Pulmonary artery endothelial cell (primary cell): Measurements from ENCODE around the gene FADS2. TPM values are rescaled to one million over a fixed set of nuclear protein-coding genes. Genes with fewer than 3 reads are reported as not detected.

Experiments used
- DNase-seq: peaks from one replicate; pipeline ENCODE4 v3.0.0-alpha.2; 2011; ENCODE audit warnings: low read depth, low spot score
- total RNA-seq: library from RNA; depleted of rRNA; stranded (reverse); fragments of >200 nt; gene quantifications from 2 replicates; pipeline ENCODE4 v1.2.3, GENCODE V29; 2014

The FADS2 gene
- total RNA-seq, 1 donor from 2014 or later = 160 TPM

GRCh38 chr11:61846362-61847020 lies 18.4 kb downstream of the FADS2 start:
- no peak for DNase-seq

DNA sequence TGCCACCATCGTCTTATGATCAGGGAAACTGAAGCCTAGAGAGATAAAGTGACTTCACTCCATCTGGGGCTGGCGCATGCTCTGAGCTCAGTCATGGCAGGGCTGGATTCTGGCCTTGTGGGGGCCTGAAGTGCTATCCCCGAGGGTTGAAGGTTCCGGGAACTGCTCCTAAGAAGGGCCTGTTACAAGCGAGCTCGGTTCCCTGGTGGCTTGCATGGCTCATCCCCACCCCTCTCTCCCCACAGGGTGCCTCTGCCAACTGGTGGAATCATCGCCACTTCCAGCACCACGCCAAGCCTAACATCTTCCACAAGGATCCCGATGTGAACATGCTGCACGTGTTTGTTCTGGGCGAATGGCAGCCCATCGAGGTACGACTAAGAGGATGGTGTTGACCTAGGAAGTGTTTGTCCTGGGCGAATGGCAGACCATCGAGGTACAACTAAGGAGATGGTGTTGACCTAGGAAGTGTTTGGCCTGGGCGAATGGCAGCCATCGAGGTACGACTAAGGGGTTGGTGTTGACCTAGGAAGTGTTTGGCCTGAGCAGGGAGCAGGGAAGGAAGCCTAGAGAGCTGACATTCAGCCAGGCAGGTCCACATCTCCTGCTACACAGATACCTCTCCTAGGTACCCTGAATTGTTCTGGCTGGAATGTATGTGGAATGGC lies 19.9 kb downstream of the FADS2 start:
- DNase-seq = no peak

- DNase-seq = no peak
Measured at GRCh38 chr11:61848631-61849030, 20.5 kb downstream of the FADS2 start.

- no peak for DNase-seq
Measured at GRCh38 chr11:61850687-61851086, 22.6 kb downstream of the FADS2 start.

GRCh38 chr11:61851113-61851899 lies 23.2 kb downstream of the FADS2 start:
- no peak for DNase-seq

GRCh38 chr11:61851900-61852295 lies 23.8 kb downstream of the FADS2 start:
- DNase-seq = no peak

DNA sequence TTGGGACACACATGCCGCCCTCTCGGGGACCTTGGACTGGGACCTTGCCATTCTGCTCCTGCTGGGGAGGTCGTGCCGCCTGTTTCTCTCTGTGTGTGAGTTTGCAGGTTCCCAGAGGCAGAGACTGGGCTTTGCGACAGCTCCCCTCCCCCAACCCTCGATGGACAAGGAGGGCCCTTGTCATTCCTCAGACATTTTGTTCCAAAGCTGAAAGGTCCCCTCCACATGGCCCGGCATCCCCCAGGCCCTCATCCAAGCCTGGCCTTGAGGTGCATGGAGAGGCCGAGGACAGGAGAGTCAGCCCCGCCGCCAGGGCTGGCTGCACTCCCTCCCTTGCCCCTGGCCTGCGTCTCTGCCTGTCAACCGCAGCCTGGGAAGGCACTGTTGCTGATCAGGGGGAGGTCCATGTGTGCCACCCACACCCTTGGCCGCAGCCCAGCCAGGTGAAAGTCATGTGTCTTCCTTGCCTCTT lies 25.6 kb downstream of the FADS2 start:
- no peak for DNase-seq

DNA sequence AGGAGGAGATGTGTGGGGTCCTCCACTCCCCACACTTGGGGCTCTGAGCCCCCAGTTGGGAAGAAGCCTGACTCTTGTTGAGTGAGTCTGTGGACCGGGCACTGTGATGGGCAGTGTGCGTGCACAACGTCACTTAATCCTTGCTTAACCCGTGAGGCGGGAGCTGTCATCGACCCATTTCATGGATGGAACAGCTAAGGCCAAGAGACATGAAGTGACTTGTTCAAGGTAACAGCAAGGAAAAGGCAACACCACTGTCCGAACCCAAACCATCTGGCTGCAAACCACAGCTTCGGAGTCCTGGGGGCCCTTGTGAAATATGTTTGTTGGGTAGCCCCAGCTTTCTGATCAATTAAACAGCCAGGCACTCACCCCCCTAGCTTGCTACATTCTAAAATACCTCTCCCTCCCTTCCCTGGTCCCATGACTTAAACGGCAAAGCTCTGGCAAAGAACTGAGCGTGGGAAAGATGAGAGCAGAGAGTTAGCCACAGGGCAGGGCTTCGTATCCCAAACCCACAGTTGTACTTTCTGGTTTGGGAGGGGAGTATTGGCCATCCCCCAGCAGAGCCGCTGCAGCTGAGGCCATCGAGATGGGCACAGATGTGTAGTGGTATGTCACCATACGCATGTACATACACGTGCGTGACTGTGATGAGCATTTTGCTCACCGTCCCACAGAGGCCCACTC lies 26.3 kb downstream of the FADS2 start:
- DNase-seq = no peak

DNA sequence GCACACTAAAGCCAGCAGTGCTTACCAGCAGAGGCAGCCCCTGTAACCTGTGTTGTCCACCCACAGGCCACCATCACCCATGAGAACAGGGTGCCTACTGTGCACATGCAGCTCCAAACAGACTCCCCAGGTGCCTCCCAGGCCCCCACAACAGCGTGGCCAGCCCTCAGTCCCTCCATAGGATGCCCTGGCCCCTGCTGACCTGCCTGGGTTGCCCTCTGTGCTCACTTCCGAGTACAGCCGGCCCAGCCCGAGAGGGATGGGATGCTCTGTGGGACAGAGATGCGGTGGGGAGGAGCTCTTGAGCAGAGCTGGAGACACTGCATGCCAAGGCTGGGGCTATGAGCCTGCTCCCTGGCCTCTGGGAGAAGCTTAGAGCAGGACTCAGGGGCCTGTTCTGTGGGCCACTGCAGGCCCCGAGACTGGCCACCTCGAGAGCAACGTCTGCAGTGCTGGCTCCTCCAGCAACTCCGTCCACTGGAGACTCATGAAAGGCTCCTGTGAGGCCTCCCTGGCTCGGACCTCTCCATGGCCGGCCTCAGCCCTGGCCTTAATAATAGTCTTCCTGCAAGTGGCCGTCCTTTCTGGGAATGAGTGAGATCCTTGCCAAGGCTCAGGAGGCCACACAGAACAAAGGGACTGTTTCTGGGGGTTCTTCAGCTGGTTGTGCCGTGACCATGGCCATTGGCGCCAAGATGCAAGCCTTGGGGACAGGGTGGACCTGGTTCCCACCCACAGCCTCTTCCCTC lies 27.0 kb downstream of the FADS2 start:
- no peak for DNase-seq

DNA sequence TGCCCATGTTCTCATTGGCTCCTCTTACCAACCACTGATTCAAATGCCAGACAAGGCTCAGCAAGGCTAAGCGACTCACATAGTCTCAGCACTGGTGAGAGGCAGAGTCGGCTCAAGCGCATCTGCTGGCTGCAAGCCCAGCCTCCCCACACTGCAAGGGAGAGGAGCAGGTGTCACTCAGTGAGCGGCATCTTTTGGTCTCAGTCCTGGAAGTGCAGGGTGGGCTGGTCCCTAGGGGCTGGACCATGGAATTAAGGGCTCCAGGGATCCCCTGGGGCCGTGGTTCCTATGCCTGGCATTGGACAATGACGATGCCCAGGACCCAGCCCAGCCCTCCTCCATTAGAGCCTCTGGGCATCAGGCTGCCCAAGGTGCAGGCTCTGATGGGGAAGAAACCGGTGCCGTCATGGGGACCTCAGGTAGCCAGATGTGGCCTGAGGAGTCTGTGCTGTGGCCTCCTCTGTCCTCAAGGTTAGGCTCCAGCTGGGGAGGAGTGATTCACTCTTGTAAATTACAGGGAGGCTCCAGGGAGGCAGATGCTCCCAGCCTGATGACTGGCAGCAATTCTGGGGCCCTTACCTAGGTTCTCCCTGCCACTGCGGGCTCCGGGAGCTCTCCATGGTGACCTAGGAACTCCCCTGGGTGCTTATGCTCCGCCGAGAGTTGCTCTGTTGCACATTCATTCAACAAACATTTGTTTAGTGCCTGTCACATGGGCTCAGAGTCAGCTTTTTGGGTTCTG lies 28.0 kb downstream of the FADS2 start:
- DNase-seq = no peak

GRCh38 chr11:61860054-61860903 lies 32.2 kb downstream of the FADS2 start:
- no peak for DNase-seq

DNA sequence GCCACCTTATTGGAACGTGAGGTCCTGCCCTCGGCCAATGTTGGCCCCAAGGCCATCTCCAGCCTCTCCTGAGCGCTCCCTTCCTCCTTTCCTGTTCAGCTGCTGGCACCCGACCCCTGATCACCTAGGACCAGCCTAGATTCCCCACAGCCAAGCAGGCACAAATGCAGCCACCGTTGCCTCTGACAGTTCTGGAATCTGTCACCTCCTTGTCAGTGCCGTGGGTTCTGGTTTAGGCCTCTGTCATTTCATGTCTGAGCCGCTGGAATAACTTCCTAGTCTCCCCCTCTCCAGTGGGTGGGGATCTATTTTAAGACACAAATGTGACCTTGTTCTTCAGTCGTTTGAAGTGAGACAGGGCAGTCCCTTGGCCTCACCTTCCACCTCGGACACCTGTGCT lies 33.5 kb downstream of the FADS2 start:
- no peak for DNase-seq

DNA sequence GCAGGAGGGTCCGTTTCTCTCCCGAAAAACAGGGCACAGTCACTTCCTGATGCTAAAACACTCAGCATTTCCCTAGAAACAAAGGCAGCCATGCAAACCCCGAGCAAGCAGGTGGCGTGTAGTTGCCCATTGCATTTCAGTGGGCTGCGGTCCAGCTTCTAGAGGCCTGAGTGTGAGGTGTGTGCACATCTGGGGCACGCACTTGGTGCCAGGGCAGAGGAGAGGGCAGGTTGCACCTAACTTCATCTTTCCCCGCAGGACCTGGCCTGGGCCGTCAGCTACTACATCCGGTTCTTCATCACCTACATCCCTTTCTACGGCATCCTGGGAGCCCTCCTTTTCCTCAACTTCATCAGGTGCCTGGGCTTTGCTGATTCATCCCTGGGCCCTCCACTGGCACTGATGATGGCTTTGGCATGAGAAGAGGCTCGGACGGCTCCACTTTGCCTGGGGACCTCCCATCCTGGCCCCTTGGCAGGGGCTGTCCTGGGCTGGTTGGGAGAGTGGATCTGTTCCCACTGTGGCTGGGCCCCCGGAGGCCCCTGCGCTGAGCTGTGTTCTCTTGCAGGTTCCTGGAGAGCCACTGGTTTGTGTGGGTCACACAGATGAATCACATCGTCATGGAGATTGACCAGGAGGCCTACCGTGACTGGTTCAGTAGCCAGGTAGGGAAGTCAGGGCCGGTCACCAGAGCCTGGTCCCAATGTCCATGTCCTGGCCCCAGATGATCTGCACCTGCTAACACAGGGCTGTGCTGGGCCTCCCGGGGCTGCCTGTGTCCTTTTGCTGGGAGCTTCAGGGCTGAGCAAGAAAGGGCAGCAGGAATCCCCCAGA lies 34.8 kb downstream of the FADS2 start:
- no peak for DNase-seq

DNA sequence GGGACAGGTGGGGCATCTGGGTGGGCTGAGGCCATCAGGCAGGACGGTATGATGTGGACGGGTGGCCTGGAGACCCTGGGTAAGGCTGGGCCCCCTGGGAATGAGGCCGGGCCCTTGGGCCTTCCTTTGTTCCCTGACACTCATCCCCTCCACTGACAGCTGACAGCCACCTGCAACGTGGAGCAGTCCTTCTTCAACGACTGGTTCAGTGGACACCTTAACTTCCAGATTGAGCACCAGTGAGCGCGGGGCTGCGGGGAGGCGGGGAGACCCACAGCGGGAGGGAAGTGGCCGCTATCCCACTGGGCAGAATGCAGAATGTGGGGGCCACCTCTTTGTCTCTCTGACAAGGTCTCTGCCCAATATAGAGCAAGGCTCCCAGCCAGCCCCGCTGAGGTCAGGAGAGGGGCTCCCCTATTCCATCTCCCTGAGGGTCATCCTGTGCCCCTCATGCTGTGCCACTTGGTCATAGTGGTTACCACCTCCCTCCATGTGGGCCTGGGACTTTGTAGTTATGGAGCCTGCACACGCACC lies 35.5 kb downstream of the FADS2 start:
- no peak for DNase-seq

GRCh38 chr11:61864814-61865775 lies 37.0 kb downstream of the FADS2 start:
- no peak for DNase-seq

GRCh38 chr11:61866231-61866957 lies 38.3 kb downstream of the FADS2 start:
- DNase-seq = no peak
